VCaP (cell line): ENCODE results near the gene NPB.

Experiments used
- H3K27ac ChIP-seq: fragments of 450-650 bp; 2 replicates; pipeline ENCODE4 v1.5.1; 2017
- CTCF ChIP-seq: fragments of 450-650 bp; conservative IDR thresholded peaks from 2 replicates; pipeline ENCODE4 v1.5.1; 2017; ENCODE audit warnings: mild to moderate bottlenecking, moderate library complexity

NPB gene

GRCh38 chr17:81903415-81903831 lies 1.4 kb downstream of the NPB start:
- no peak overlapping the region for H3K27ac ChIP-seq
- TF ChIP-seq CTCF: no peak

GRCh38 chr17:81903896-81904599 lies 2.0 kb downstream of the NPB start:
- H3K27ac ChIP-seq: no peak overlapping the region
- TF ChIP-seq CTCF: no peak

- TF ChIP-seq CTCF: no peak
- H3K27ac ChIP-seq: no peak overlapping the region
Observed at GRCh38 chr17:81904600-81905423, 2.8 kb downstream of the NPB start.

GRCh38 chr17:81905424-81905875 lies 3.4 kb downstream of the NPB start:
- H3K27ac ChIP-seq: no peak overlapping the region
- TF ChIP-seq CTCF: no peak

- no peak overlapping the region for H3K27ac ChIP-seq
- no peak for TF ChIP-seq CTCF
Observed at GRCh38 chr17:81905993-81906392, 4.0 kb downstream of the NPB start.

- TF ChIP-seq CTCF: 0 out of 2 replicates have a peak, but pooled peaks have one; percentile 10
- H3K27ac ChIP-seq: no peak overlapping the region
Observed at GRCh38 chr17:81906476-81907218, 4.6 kb downstream of the NPB start.
